HepG2 (cell line): ENCODE results near the gene RUVBL1. TPM values are rescaled to one million over a fixed set of nuclear protein-coding genes. Genes with fewer than 3 reads are reported as not detected.
A peak's percentile ranks its signal among the peaks of the same experiment; 100 is the strongest.

Experiments used
- ARHGAP35 ChIP-seq: sonication (generic); formaldehyde crosslinking; IDR thresholded peaks from 2 replicates; pipeline ENCODE4 v1.9.0; 2022; ENCODE audit warnings: mild to moderate bottlenecking, inconsistent platforms, moderate library complexity, missing genetic modification reagents, borderline replicate concordance
- CBX1 ChIP-seq: IDR thresholded peaks from one replicate; pipeline ENCODE4 v1.6.1; 2016; ENCODE audit warnings: antibody characterized with exemption, low read depth
- ELF4 ChIP-seq: sonication (generic); formaldehyde crosslinking; IDR thresholded peaks from 2 replicates; pipeline ENCODE4 v1.5.0; 2020; ENCODE audit warnings: missing genetic modification reagents, mild to moderate bottlenecking, moderate library complexity, borderline replicate concordance
- EP300 ChIP-seq, 3 experiments: sonication (generic) in 1 of 3; formaldehyde crosslinking in 1 of 3; IDR thresholded peaks; 2 replicates each; pipeline versions ENCODE4 v1.5.1 to v1.6.1; 2011 to 2020; ENCODE audit warnings: low read depth in 2 of 3, low read length in 2 of 3, borderline replicate concordance in 1 of 3, improper control_type of control experiment in 1 of 3, mild to moderate bottlenecking in 1 of 3, missing genetic modification reagents in 1 of 3, moderate library complexity in 1 of 3
- FOXO1 ChIP-seq: sonication (generic); formaldehyde crosslinking; IDR thresholded peaks from 2 replicates; pipeline ENCODE4 v1.4.0; 2020; ENCODE audit warnings: missing genetic modification reagents
- HMGA1 ChIP-seq: sonication (generic); formaldehyde crosslinking; conservative IDR thresholded peaks from 2 replicates; pipeline ENCODE4 v1.4.0; 2020; ENCODE audit warnings: missing genetic modification reagents
- HNF4A ChIP-seq: sonication (generic); formaldehyde crosslinking; IDR thresholded peaks from 2 replicates; pipeline ENCODE4 v1.4.0; 2020; ENCODE audit warnings: missing genetic modification reagents
- JUND ChIP-seq: sonication (generic); formaldehyde crosslinking; IDR thresholded peaks from 2 replicates; pipeline ENCODE4 v1.8.0; 2022; ENCODE audit warnings: mild to moderate bottlenecking, missing genetic modification reagents
- MIER3 ChIP-seq: IDR thresholded peaks from 2 replicates; pipeline ENCODE4 v1.6.1; 2016; ENCODE audit warnings: missing compliant biosample characterization, borderline replicate concordance
- NFATC3 ChIP-seq: sonication (generic); formaldehyde crosslinking; IDR thresholded peaks from 2 replicates; pipeline ENCODE4 v1.5.1; 2020; ENCODE audit warnings: mild to moderate bottlenecking, missing genetic modification reagents
- NR2F2 ChIP-seq: IDR thresholded peaks from 2 replicates; pipeline ENCODE4 v1.6.1; 2012; ENCODE audit warnings: low read depth, inconsistent platforms, borderline replicate concordance
- RBFOX2 ChIP-seq: fragments of 200-400 bp; formaldehyde crosslinking; IDR thresholded peaks from 2 replicates; pipeline ENCODE4 v1.6.1; 2017; ENCODE audit warnings: low read depth, mild to moderate bottlenecking, low read length
- RXRA ChIP-seq: sonication (generic); formaldehyde crosslinking; IDR thresholded peaks from 2 replicates; pipeline ENCODE4 v1.5.1; 2020; ENCODE audit warnings: missing genetic modification reagents
- SMAD9 ChIP-seq: sonication (generic); formaldehyde crosslinking; IDR thresholded peaks from 2 replicates; pipeline ENCODE4 v1.5.1; 2020; ENCODE audit warnings: mild to moderate bottlenecking, missing genetic modification reagents
- SMYD3 ChIP-seq: sonication (generic); formaldehyde crosslinking; IDR thresholded peaks from 2 replicates; pipeline ENCODE4 v1.8.1; 2023; ENCODE audit warnings: mild to moderate bottlenecking, missing genetic modification reagents
- TEAD3 ChIP-seq: optimal IDR thresholded peaks from 2 replicates; pipeline ENCODE3; 2016; ENCODE audit warnings: borderline replicate concordance
- ZBTB37 ChIP-seq: sonication (generic); formaldehyde crosslinking; IDR thresholded peaks from 2 replicates; pipeline ENCODE4 v1.4.0; 2020; ENCODE audit warnings: mild to moderate bottlenecking, missing genetic modification reagents
- ZNF235 ChIP-seq: sonication (generic); formaldehyde crosslinking; IDR thresholded peaks from 2 replicates; pipeline ENCODE4 v1.8.1; 2023; ENCODE audit warnings: mild to moderate bottlenecking, missing genetic modification reagents, borderline replicate concordance
- ZNF33B ChIP-seq: sonication (generic); formaldehyde crosslinking; IDR thresholded peaks from 2 replicates; pipeline ENCODE4 v1.5.1; 2020; ENCODE audit warnings: mild to moderate bottlenecking, missing genetic modification reagents
- ZNF432 ChIP-seq: sonication (generic); formaldehyde crosslinking; IDR thresholded peaks from 2 replicates; pipeline ENCODE4 v1.5.0; 2020; ENCODE audit warnings: missing genetic modification reagents, mild to moderate bottlenecking, borderline replicate concordance
- ZNF512 ChIP-seq: sonication (generic); formaldehyde crosslinking; IDR thresholded peaks from 2 replicates; pipeline ENCODE4 v1.4.0; 2020; ENCODE audit warnings: mild to moderate bottlenecking, missing genetic modification reagents
- ZNF547 ChIP-seq: sonication (generic); formaldehyde crosslinking; IDR thresholded peaks from 2 replicates; pipeline ENCODE4 v1.5.1; 2020; ENCODE audit warnings: mild to moderate bottlenecking, missing genetic modification reagents
- ZNF558 ChIP-seq: sonication (generic); formaldehyde crosslinking; IDR thresholded peaks from 2 replicates; pipeline ENCODE4 v1.9.0; 2022; ENCODE audit warnings: mild to moderate bottlenecking, missing genetic modification reagents, borderline replicate concordance
- ZNF678 ChIP-seq: sonication (generic); formaldehyde crosslinking; IDR thresholded peaks from 2 replicates; pipeline ENCODE4 v1.4.0; 2020; ENCODE audit warnings: mild to moderate bottlenecking, missing genetic modification reagents
- ZNF709 ChIP-seq: sonication (generic); formaldehyde crosslinking; IDR thresholded peaks from 2 replicates; pipeline ENCODE4 v1.5.0; 2020; ENCODE audit warnings: mild to moderate bottlenecking, missing genetic modification reagents
- ZNF747 ChIP-seq: sonication (generic); formaldehyde crosslinking; IDR thresholded peaks from 2 replicates; pipeline ENCODE4 v1.8.1; 2023; ENCODE audit warnings: missing genetic modification reagents, mild to moderate bottlenecking, borderline replicate concordance
- ZNF878 ChIP-seq: sonication (generic); formaldehyde crosslinking; IDR thresholded peaks from 2 replicates; pipeline ENCODE4 v1.8.1; 2023; ENCODE audit warnings: mild to moderate bottlenecking, missing genetic modification reagents, moderate library complexity
- polyA plus RNA-seq, 8 experiments: library from polyadenylated mRNA; depleted of rRNA in 3 of 8; stranded (reverse) in 7 of 8; unstranded in 1 of 8; fragments of >200 nt; fragmentation: Illumina TruSeq in 4 of 8; extraction: Trizol in 4 of 8; gene quantifications; 2 replicates each; pipeline versions ENCODE4 v1.2.1 to v1.2.3, GENCODE V29; 2011 to 2016; ENCODE audit warnings: low read depth in 4 of 8, missing spikeins in 1 of 8, mixed read lengths in 1 of 8; ENCODE audit not compliant: insufficient read depth in 1 of 8
- total RNA-seq, 5 experiments: library from RNA; depleted of rRNA; stranded (reverse); fragments of >200 nt; fragmentation: Illumina TruSeq; extraction: Trizol; gene quantifications; 2 replicates each; pipeline ENCODE4 v1.2.3, GENCODE V29; 2016; ENCODE audit warnings: low read depth in 1 of 5
- TF ChIP-seq, protein P1 (sequence below): sonication (generic); formaldehyde crosslinking; IDR thresholded peaks from 2 replicates; pipeline ENCODE4 v1.8.0; 2022; ENCODE audit warnings: mild to moderate bottlenecking, missing genetic modification reagents

Gene RUVBL1
- total and polyA plus RNA-seq, 2 of the 13 experiments (the other 11 are each of a cell fraction or from before 2014, with no cell fraction given): 32.7 to 86.3 TPM

DNA sequence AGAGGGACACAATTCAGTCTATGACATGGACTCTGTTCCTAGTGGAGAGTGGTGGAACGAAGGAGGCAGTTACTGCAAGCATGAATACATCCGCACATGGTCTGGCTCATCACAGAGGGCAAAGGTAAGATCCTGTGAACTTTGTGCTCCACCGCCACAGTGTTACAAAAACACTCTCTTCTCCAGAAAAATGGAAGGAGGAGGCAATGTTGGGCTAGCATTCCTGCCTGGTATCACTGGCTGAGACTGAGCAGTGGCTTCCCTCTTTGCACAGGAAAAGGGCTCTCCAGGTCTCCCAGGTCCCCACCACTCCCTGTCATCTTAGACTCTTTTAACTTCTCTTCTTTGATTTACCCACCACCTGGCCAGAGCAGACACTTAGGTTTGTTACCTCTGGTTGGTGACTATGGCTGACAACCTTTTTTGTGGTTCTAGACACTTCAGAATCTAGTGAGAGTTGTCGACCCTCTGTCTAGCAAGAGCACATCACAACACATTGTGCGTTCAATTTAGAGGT is 28.2 kb upstream of the RUVBL1 start (continued):
- TF ChIP-seq MIER3 (CRISPR knock-in tag) (peak; percentile 79; the same call in 1 of the 2 replicates), ZNF432 (no peak), HMGA1 (CRISPR knock-in tag) (no peak), ZNF747 (CRISPR knock-in tag) (peak; percentile 60; the same call in 1 of the 2 replicates), FOXO1 (peak; percentile 75; the same call in 1 of the 2 replicates), ZNF878 (CRISPR knock-in tag) (no peak), TEAD3 (CRISPR knock-in tag) (peak; percentile 81), JUND (CRISPR knock-in tag) (no peak), ZNF235 (CRISPR knock-in tag) (no peak), HNF4A (peak; percentile 98), SMAD9 (CRISPR knock-in tag) (no peak; the same call in 1 of the 2 replicates), ZNF709 (peak; percentile 74), CBX1 (no peak), ZNF547 (CRISPR knock-in tag) (no peak), RXRA (CRISPR knock-in tag) (peak; percentile 74; the same call in 1 of the 2 replicates), ZNF33B (no peak; the same call in 1 of the 2 replicates), NR2F2 (peak; percentile 45; the same call in 1 of the 2 replicates), RBFOX2 (peak; percentile 68), ARHGAP35 (no peak), ELF4 (CRISPR knock-in tag) (no peak), NFATC3 (no peak), SMYD3 (CRISPR knock-in tag) (no peak), EP300 (IDR thresholded peaks at IDR 0.05; ENCODE audit: low read depth in 2 of 2, low read length in 2 of 2) (peak; percentile 38 to 65; a peak in 1 of 4 replicates), EP300 (CRISPR knock-in tag; IDR thresholded peaks at IDR 0.05; ENCODE audit: borderline replicate concordance) (peak; percentile 45; the same call in 1 of the 2 replicates), ZNF558 (CRISPR knock-in tag) (no peak), ZBTB37 (no peak), ZNF512 (CRISPR knock-in tag) (no peak), ZNF678 (CRISPR knock-in tag) (no peak)
- TF ChIP-seq, protein P1, sequence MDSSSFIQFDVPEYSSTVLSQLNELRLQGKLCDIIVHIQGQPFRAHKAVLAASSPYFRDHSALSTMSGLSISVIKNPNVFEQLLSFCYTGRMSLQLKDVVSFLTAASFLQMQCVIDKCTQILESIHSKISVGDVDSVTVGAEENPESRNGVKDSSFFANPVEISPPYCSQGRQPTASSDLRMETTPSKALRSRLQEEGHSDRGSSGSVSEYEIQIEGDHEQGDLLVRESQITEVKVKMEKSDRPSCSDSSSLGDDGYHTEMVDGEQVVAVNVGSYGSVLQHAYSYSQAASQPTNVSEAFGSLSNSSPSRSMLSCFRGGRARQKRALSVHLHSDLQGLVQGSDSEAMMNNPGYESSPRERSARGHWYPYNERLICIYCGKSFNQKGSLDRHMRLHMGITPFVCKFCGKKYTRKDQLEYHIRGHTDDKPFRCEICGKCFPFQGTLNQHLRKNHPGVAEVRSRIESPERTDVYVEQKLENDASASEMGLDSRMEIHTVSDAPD (CRISPR knock-in tag): no peak
